ENCODE measurements around the gene RALGAPA2. TPM values are rescaled to one million over a fixed set of nuclear protein-coding genes. Genes with fewer than 3 reads are reported as not detected.
A peak's percentile ranks its signal among the peaks of the same experiment; 100 is the strongest.

RALGAPA2 gene
- total RNA-seq, 1 experiment from 2014 or later, result 3.7 TPM

GRCh38 chr20:20499439-20499838, 213.0 kb downstream of the RALGAPA2 start:
- no peak for DNase-seq (ENCODE audit: low read depth)

- DNase-seq (ENCODE audit: low read depth), result no peak
These were observed 214.2 kb downstream of the RALGAPA2 start for GRCh38 chr20:20498076-20498861.

- DNase-seq (ENCODE audit: low read depth), result no peak
These were observed 215.0 kb downstream of the RALGAPA2 start for GRCh38 chr20:20497242-20497978.

- DNase-seq (ENCODE audit: low read depth), result no peak
These were observed 216.5 kb downstream of the RALGAPA2 start for GRCh38 chr20:20495729-20496503.

GRCh38 chr20:20493701-20494100, 218.7 kb downstream of the RALGAPA2 start:
- DNase-seq (ENCODE audit: low read depth), result no peak

GRCh38 chr20:20492521-20493332, 219.7 kb downstream of the RALGAPA2 start:
- DNase-seq (ENCODE audit: low read depth), result no peak

- DNase-seq (ENCODE audit: low read depth), result no peak
These were observed 220.6 kb downstream of the RALGAPA2 start for GRCh38 chr20:20491784-20492264.

- DNase-seq (ENCODE audit: low read depth), result peak; percentile 8
These were observed 221.2 kb downstream of the RALGAPA2 start for GRCh38 chr20:20491110-20491783.

- DNase-seq (ENCODE audit: low read depth), result no peak
These were observed 221.8 kb downstream of the RALGAPA2 start for GRCh38 chr20:20490673-20491072.

GRCh38 chr20:20489648-20490341, 222.6 kb downstream of the RALGAPA2 start:
- DNase-seq (ENCODE audit: low read depth), result no peak

- peak; percentile 57 for DNase-seq (ENCODE audit: low read depth)
These were observed 223.4 kb downstream of the RALGAPA2 start for GRCh38 chr20:20489054-20489453.

- DNase-seq (ENCODE audit: low read depth), result no peak
These were observed 224.1 kb downstream of the RALGAPA2 start for GRCh38 chr20:20488388-20488787.

GRCh38 chr20:20487811-20488210, 224.6 kb downstream of the RALGAPA2 start:
- DNase-seq (ENCODE audit: low read depth), result no peak

- DNase-seq (ENCODE audit: low read depth), result no peak
These were observed 229.1 kb downstream of the RALGAPA2 start for GRCh38 chr20:20483328-20483727.

GRCh38 chr20:20482453-20482852, 230.0 kb downstream of the RALGAPA2 start:
- DNase-seq (ENCODE audit: low read depth), result no peak

- DNase-seq (ENCODE audit: low read depth), result peak; percentile 64
These were observed 231.8 kb downstream of the RALGAPA2 start for GRCh38 chr20:20480689-20481088.

GRCh38 chr20:20480126-20480525, 232.3 kb downstream of the RALGAPA2 start:
- DNase-seq (ENCODE audit: low read depth), result no peak

- no peak for DNase-seq (ENCODE audit: low read depth)
These were observed 234.9 kb downstream of the RALGAPA2 start for GRCh38 chr20:20477444-20478041.

GRCh38 chr20:20476504-20476903, 235.9 kb downstream of the RALGAPA2 start:
- no peak for DNase-seq (ENCODE audit: low read depth)
